Stimulated activated naive B cell treated with anti-CD40 and anti-IgM and Interleukin-4, amounts not matched to agents 10 μg/mL and 1 μg/mL and 100 μg/mL, for 72 hours (primary cell): ENCODE results near the gene SLC35B2.

ENCODE experiments used
- ATAC-seq, 2 donors: fragments of 150-1000 bp; cut with Tn5 transposase; replicated peaks; 2 replicates each; pipeline ENCODE4 v1.10.0; 2021; ENCODE audit warnings: moderate library complexity in 1 of 2
- DNase-seq: peaks from one replicate; pipeline ENCODE4 v3.0.0; 2021
- H3K27ac Mint-ChIP-seq: one replicate; pipeline ENCODE4 v1.8.0; 2022; ENCODE audit warnings: mild to moderate bottlenecking, mixed read lengths
- H3K27me3 Mint-ChIP-seq, 2 donors: one replicate each; pipeline ENCODE4 v1.8.0; 2022; ENCODE audit warnings: mixed read lengths in 2 of 2
- H3K36me3 Mint-ChIP-seq, 2 donors: one replicate each; pipeline ENCODE4 v1.8.0; 2022; ENCODE audit warnings: mixed read lengths in 2 of 2, mild to moderate bottlenecking in 1 of 2
- H3K4me1 Mint-ChIP-seq, 2 donors: one replicate each; pipeline ENCODE4 v1.8.0; 2022; ENCODE audit warnings: mixed read lengths in 2 of 2, mild to moderate bottlenecking in 1 of 2
- H3K4me3 Mint-ChIP-seq, 2 donors: one replicate each; pipeline ENCODE4 v1.8.0; 2022; ENCODE audit warnings: mild to moderate bottlenecking in 2 of 2, mixed read lengths in 2 of 2, moderate library complexity in 1 of 2
- H3K9me3 Mint-ChIP-seq, 2 donors: one replicate each; pipeline ENCODE4 v1.8.0; 2022; ENCODE audit warnings: mixed read lengths in 2 of 2, mild to moderate bottlenecking in 1 of 2

Gene SLC35B2

GRCh38 chr6:44247338-44248302 is 9.7 kb downstream of the SLC35B2 start:
- ATAC-seq (peak; percentile 38 to 55), DNase-seq (peak; percentile 66)
- Mint-ChIP-seq H3K36me3 (peaks cover 50 to 63% of the 10 kb centered on the region in 2 donors), H3K27ac (peak overlapping the region; percentile 100), H3K9me3 (no peaks in the 10 kb centered on the region), H3K4me3 (peak overlapping the region; percentile 96 to 98), H3K27me3 (peaks cover 0 to 5% of the 10 kb centered on the region in 2 donors), H3K4me1 (peaks cover 45 to 69% of the 10 kb centered on the region in 2 donors)

- Mint-ChIP-seq H3K4me1 (peaks cover 41 to 61% of the 10 kb centered on the region in 2 donors), H3K4me3 (peak within 1 kb of the TSS; percentile 96 to 98), H3K9me3 (no peaks in the 10 kb centered on the region), H3K27ac (peak within 1 kb of the TSS; percentile 100), H3K36me3 (peaks cover 44 to 55% of the 10 kb centered on the region in 2 donors), H3K27me3 (peaks cover 0 to 5% of the 10 kb centered on the region in 2 donors)
- ATAC-seq: peak; percentile 70 to 79
- DNase-seq: peak; percentile 97
Measured at GRCh38 chr6:44246663-44247337, 10.5 kb downstream of the SLC35B2 start, which contains the start of gene HSP90AB1. HSP90AB1 (plus strand) TSS chr6:44247101; CDS start chr6:44248630, 1,529 bp downstream.

- H3K9me3 Mint-ChIP-seq: no peaks in the 10 kb centered on the region
- peak overlapping the region; percentile 96 to 98 for H3K4me3 Mint-ChIP-seq
- DNase-seq (peak; percentile 90), ATAC-seq (peak; percentile 71 to 72)
- H3K27me3 Mint-ChIP-seq: peaks cover 0 to 5% of the 10 kb centered on the region in 2 donors
- peak overlapping the region; percentile 100 for H3K27ac Mint-ChIP-seq
- peaks cover 42 to 47% of the 10 kb centered on the region in 2 donors for H3K36me3 Mint-ChIP-seq
- peaks cover 39 to 55% of the 10 kb centered on the region in 2 donors for H3K4me1 Mint-ChIP-seq
Measured at GRCh38 chr6:44245912-44246662, 11.2 kb downstream of the SLC35B2 start.

GRCh38 chr6:44245391-44245911 is 11.9 kb downstream of the SLC35B2 start:
- Mint-ChIP-seq H3K4me3 (peak overlapping the region; percentile 96 to 98), H3K27ac (peak overlapping the region; percentile 100), H3K9me3 (no peaks in the 10 kb centered on the region), H3K4me1 (peaks cover 39 to 48% of the 10 kb centered on the region in 2 donors), H3K27me3 (peaks cover 0 to 5% of the 10 kb centered on the region in 2 donors), H3K36me3 (peaks cover 37 to 41% of the 10 kb centered on the region in 2 donors)
- ATAC-seq: no peak
- DNase-seq: no peak

- no peak overlapping the region for H3K4me3 Mint-ChIP-seq
- no peaks in the 10 kb centered on the region for H3K9me3 Mint-ChIP-seq
- no peak for DNase-seq
Measured at GRCh38 chr6:44243345-44243744, 14.0 kb downstream of the SLC35B2 start.

GRCh38 chr6:44238687-44239350 is 18.5 kb downstream of the SLC35B2 start:
- Mint-ChIP-seq H3K27me3 (no peaks in the 10 kb centered on the region), H3K4me1 (peaks cover 9 to 26% of the 10 kb centered on the region in 2 donors), H3K4me3 (peak overlapping the region; percentile 45 to 95), H3K36me3 (peaks cover 9 to 10% of the 10 kb centered on the region in 2 donors), H3K27ac (peak overlapping the region; percentile 56), H3K9me3 (no peaks in the 10 kb centered on the region)
- no peak for ATAC-seq
- no peak for DNase-seq

More at GRCh38 chr6:44243345-44243744, 14.0 kb downstream of the SLC35B2 start:
- H3K36me3 Mint-ChIP-seq: peaks cover 16 to 20% of the 10 kb centered on the region in 2 donors
- H3K4me1 Mint-ChIP-seq: peaks cover 23 to 32% of the 10 kb centered on the region in 2 donors
- peaks cover 0 to 5% of the 10 kb centered on the region in 2 donors for H3K27me3 Mint-ChIP-seq
- no peak for ATAC-seq
- no peak overlapping the region for H3K27ac Mint-ChIP-seq

GRCh38 chr6:44237813-44238433 is 19.4 kb downstream of the SLC35B2 start:
- Mint-ChIP-seq H3K27ac (peak overlapping the region; percentile 98), H3K9me3 (no peaks in the 10 kb centered on the region), H3K4me3 (peak overlapping the region; percentile 95), H3K27me3 (no peaks in the 10 kb centered on the region), H3K36me3 (peaks cover 16 to 17% of the 10 kb centered on the region in 2 donors), H3K4me1 (peaks cover 9 to 26% of the 10 kb centered on the region in 2 donors)
- ATAC-seq (peak; percentile 93 to 95), DNase-seq (peak; percentile 79)

GRCh38 chr6:44237021-44237812 is 20.1 kb downstream of the SLC35B2 start:
- Mint-ChIP-seq H3K4me1 (peaks cover 9 to 26% of the 10 kb centered on the region in 2 donors), H3K4me3 (peak overlapping the region; percentile 95), H3K27me3 (no peaks in the 10 kb centered on the region), H3K36me3 (peaks cover 18 to 20% of the 10 kb centered on the region in 2 donors), H3K27ac (peak overlapping the region; percentile 98), H3K9me3 (no peaks in the 10 kb centered on the region)
- DNase-seq (peak; percentile 55), ATAC-seq (peak; percentile 84 to 85)

- DNase-seq (no peak), ATAC-seq (no peak)
- Mint-ChIP-seq H3K27ac (no peak overlapping the region), H3K27me3 (no peaks in the 10 kb centered on the region), H3K9me3 (no peaks in the 10 kb centered on the region), H3K4me1 (peaks cover 9 to 26% of the 10 kb centered on the region in 2 donors), H3K36me3 (peaks cover 22 to 31% of the 10 kb centered on the region in 2 donors), H3K4me3 (no peak overlapping the region)
Measured at GRCh38 chr6:44235891-44236516, 21.3 kb downstream of the SLC35B2 start.

- DNase-seq: no peak
- no peaks in the 10 kb centered on the region for H3K27me3 Mint-ChIP-seq
- no peak overlapping the region for H3K4me3 Mint-ChIP-seq
- H3K27ac Mint-ChIP-seq: no peak overlapping the region
- H3K36me3 Mint-ChIP-seq: peaks cover 28 to 39% of the 10 kb centered on the region in 2 donors
- H3K9me3 Mint-ChIP-seq: no peaks in the 10 kb centered on the region
- peaks cover 9 to 26% of the 10 kb centered on the region in 2 donors for H3K4me1 Mint-ChIP-seq
- no peak for ATAC-seq
Measured at GRCh38 chr6:44235269-44235668, 22.1 kb downstream of the SLC35B2 start.

- H3K36me3 Mint-ChIP-seq: peaks cover 32 to 47% of the 10 kb centered on the region in 2 donors
- ATAC-seq (no peak), DNase-seq (no peak)
- H3K9me3 Mint-ChIP-seq: no peaks in the 10 kb centered on the region
- peaks cover 10 to 26% of the 10 kb centered on the region in 2 donors for H3K4me1 Mint-ChIP-seq
- no peak overlapping the region for H3K4me3 Mint-ChIP-seq
- H3K27ac Mint-ChIP-seq: no peak overlapping the region
- no peaks in the 10 kb centered on the region for H3K27me3 Mint-ChIP-seq
Measured at GRCh38 chr6:44234101-44235025, 23.0 kb downstream of the SLC35B2 start.
